Neural progenitor cell (in vitro differentiated cells): ENCODE results near the gene PRUNE2. TPM values are rescaled to one million over a fixed set of nuclear protein-coding genes. Genes with fewer than 3 reads are reported as not detected.

Experiments
- DNase-seq: peaks from one replicate; pipeline ENCODE4 v3.0.0-alpha.2; 2016; ENCODE audit warnings: low spot score
- H2AFZ ChIP-seq: fragments of 200-600 bp; sonication (generic); replicated peaks from 2 replicates; pipeline ENCODE4 v1.6.1; 2016; ENCODE audit warnings: antibody characterized with exemption
- H3F3A ChIP-seq: fragments of 200-600 bp; sonication (generic); 2 replicates; pipeline ENCODE4 v1.6.1; 2016; ENCODE audit warnings: antibody characterized with exemption, low read depth
- H3K27ac ChIP-seq: fragments of 200-600 bp; sonication (generic); 2 replicates; pipeline ENCODE4 v1.5.1; 2016; ENCODE audit warnings: mild to moderate bottlenecking
- H3K27me3 ChIP-seq: fragments of 200-600 bp; sonication (generic); 2 replicates; pipeline ENCODE4 v1.6.1; 2016; ENCODE audit warnings: mild to moderate bottlenecking, moderate library complexity
- H3K36me3 ChIP-seq: fragments of 200-600 bp; sonication (generic); 2 replicates; pipeline ENCODE4 v1.5.1; 2016
- H3K4me1 ChIP-seq: fragments of 200-600 bp; sonication (generic); 2 replicates; pipeline ENCODE4 v1.6.1; 2016; ENCODE audit warnings: mixed run types
- H3K4me2 ChIP-seq: fragments of 200-600 bp; sonication (generic); 2 replicates; pipeline ENCODE4 v1.6.1; 2016
- H3K4me3 ChIP-seq: fragments of 200-600 bp; sonication (generic); 2 replicates; pipeline ENCODE4 v1.5.1; 2016
- H3K79me2 ChIP-seq: fragments of 200-600 bp; sonication (generic); 2 replicates; pipeline ENCODE4 v1.6.1; 2016; ENCODE audit warnings: low read depth
- H3K9ac ChIP-seq: fragments of 200-600 bp; sonication (generic); 2 replicates; pipeline ENCODE4 v1.6.1; 2016
- H3K9me3 ChIP-seq: fragments of 200-600 bp; sonication (generic); 2 replicates; pipeline ENCODE4 v1.5.1; 2016; ENCODE audit warnings: low read depth
- H4K20me1 ChIP-seq: fragments of 200-600 bp; sonication (generic); 2 replicates; pipeline ENCODE4 v1.6.1; 2016; ENCODE audit warnings: low read depth
- H3K27ac Mint-ChIP-seq: 3 replicates; pipeline ENCODE4 v1.8.0; 2021; ENCODE audit warnings: mixed read lengths
- H3K27me3 Mint-ChIP-seq: 2 replicates; pipeline ENCODE4 v1.8.0; 2022; ENCODE audit warnings: low read depth, mild to moderate bottlenecking, inconsistent platforms, moderate library complexity, mixed read lengths; ENCODE audit not compliant: insufficient read depth
- H3K36me3 Mint-ChIP-seq: 3 replicates; pipeline ENCODE4 v1.8.0; 2021; ENCODE audit warnings: mixed read lengths
- H3K4me1 Mint-ChIP-seq: 3 replicates; pipeline ENCODE4 v1.8.0; 2021; ENCODE audit warnings: mixed read lengths
- H3K4me3 Mint-ChIP-seq: 3 replicates; pipeline ENCODE4 v1.8.0; 2021; ENCODE audit warnings: mild to moderate bottlenecking, moderate library complexity, mixed read lengths
- H3K9me3 Mint-ChIP-seq: 3 replicates; pipeline ENCODE4 v1.8.0; 2020; ENCODE audit warnings: mixed read lengths
- EZH2 ChIP-seq: fragments of 200-600 bp; sonication (generic); IDR thresholded peaks from 2 replicates; pipeline ENCODE4 v1.6.1; 2017; ENCODE audit warnings: antibody characterized with exemption, mild to moderate bottlenecking, moderate library complexity
- EZH2phosphoT487 ChIP-seq: fragments of 200-600 bp; sonication (generic); IDR thresholded peaks from 2 replicates; pipeline ENCODE4 v1.6.1; 2017; ENCODE audit warnings: antibody characterized with exemption
- total RNA-seq: library from RNA; depleted of rRNA; stranded (reverse); fragments of >200 nt; gene quantifications from 2 replicates; pipeline ENCODE4 v1.2.3, GENCODE V29; 2015; ENCODE audit warnings: low replicate concordance
- TF ChIP-seq, protein P1 (sequence below): fragments of 200-600 bp; sonication (generic); IDR thresholded peaks from 2 replicates; pipeline ENCODE4 v1.5.1; 2017; ENCODE audit warnings: antibody characterized with exemption, mild to moderate bottlenecking

The PRUNE2 gene
- total RNA-seq, 1 donor from 2014 or later = 28.2 TPM

DNA sequence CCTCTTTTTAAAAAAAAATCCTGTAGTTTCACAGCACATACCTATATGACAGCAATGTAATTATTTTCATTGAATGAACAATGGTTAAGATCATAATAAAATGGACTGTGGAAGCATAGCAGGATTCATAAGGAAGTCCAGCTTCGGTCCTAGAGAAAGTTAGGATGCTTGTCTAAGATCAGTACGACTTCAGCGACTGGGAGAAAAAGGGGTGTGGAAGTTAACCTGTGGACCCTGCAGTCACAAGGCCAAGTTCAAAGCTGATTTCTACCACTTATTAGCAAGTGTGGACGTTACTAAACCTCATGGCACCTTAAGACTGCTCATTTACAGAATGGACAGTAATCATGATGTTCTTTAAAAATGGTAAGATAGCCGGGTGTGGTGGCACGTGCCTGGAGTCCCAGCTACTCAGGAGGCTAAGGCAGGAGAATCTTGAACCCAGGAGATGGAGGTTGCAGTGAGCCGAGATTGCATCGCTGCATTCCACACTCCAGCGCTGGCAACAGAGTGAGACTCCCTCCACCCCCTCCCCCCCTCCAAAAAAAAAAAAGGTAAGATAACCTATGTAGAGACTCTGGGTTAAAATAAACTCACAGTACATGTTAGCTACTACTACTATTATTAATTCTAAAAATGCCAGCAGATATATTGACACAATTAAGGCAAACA, 213.3 kb downstream of the PRUNE2 start:
- H3K4me2 ChIP-seq = peak overlapping the region; percentile 77
- no peak overlapping the region for H3K4me3 ChIP-seq
- H3K27ac Mint-ChIP-seq = no peak overlapping the region
- no peaks in the 10 kb centered on the region for H4K20me1 ChIP-seq
- H3K4me1 Mint-ChIP-seq = peaks cover 38% of the 10 kb centered on the region
- no peak for DNase-seq
- H3K27me3 ChIP-seq = no peaks in the 10 kb centered on the region
- peak overlapping the region; percentile 88 for H3K4me3 Mint-ChIP-seq
- no peaks in the 10 kb centered on the region for H3K36me3 ChIP-seq
- no peaks in the 10 kb centered on the region for H3K9me3 ChIP-seq
- H3K9ac ChIP-seq = no peak overlapping the region
- H2AFZ ChIP-seq = peak overlapping the region; percentile 100
- H3K9me3 Mint-ChIP-seq = peaks cover 2% of the 10 kb centered on the region
- H3K4me1 ChIP-seq = peaks cover 37% of the 10 kb centered on the region
- no peak overlapping the region for H3K27ac ChIP-seq
- H3F3A ChIP-seq = no peaks in the 10 kb centered on the region
- H3K79me2 ChIP-seq = no peaks in the 10 kb centered on the region
- H3K27me3 Mint-ChIP-seq = peaks cover 2% of the 10 kb centered on the region
- H3K36me3 Mint-ChIP-seq = peaks cover 4% of the 10 kb centered on the region
- TF ChIP-seq EZH2phosphoT487 (no peak), EZH2 (no peak)
- TF ChIP-seq, protein P1, sequence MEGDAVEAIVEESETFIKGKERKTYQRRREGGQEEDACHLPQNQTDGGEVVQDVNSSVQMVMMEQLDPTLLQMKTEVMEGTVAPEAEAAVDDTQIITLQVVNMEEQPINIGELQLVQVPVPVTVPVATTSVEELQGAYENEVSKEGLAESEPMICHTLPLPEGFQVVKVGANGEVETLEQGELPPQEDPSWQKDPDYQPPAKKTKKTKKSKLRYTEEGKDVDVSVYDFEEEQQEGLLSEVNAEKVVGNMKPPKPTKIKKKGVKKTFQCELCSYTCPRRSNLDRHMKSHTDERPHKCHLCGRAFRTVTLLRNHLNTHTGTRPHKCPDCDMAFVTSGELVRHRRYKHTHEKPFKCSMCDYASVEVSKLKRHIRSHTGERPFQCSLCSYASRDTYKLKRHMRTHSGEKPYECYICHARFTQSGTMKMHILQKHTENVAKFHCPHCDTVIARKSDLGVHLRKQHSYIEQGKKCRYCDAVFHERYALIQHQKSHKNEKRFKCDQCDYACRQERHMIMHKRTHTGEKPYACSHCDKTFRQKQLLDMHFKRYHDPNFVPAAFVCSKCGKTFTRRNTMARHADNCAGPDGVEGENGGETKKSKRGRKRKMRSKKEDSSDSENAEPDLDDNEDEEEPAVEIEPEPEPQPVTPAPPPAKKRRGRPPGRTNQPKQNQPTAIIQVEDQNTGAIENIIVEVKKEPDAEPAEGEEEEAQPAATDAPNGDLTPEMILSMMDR = no peak

DNA sequence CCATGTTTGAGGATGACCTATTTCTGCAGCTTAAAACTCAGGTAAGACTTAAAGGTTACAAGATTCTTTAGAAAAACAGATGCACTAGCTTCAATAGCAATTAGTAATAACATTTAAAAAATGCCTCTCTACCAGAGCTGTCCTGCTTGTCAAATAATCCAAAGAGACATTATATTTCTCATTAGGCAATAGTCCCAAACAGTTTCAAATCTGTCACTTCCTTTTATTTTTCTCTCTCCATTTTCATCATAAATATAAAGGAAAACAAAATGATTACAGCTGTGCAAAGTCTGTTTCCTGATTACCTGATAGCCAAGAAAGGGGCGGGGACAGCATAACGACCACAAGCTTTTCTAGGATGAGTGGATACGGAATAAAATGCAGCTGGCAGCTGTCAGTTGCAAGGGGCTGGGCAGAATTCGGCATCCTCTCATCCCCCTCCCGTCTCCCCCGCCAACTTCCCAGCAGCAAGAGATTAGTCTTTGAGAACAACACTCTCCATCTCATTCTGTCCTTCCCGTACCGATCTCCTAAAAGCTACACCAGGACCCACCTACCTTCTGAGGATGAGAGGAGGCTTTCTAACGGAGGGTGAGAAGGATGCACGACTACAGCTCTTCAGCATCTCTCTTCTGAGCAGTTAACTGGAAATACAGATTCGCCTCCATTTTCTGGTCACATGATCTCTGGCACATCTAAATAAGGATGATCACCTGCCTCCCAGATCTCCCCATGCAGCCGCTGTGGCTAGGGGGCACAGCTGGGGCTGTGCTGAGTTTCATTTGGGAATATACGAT, 214.2 kb downstream of the PRUNE2 start:
- peak overlapping the region; percentile 88 for H3K4me3 Mint-ChIP-seq
- H3K27ac Mint-ChIP-seq = peak overlapping the region; percentile 93
- TF ChIP-seq, protein P1 = no peak
- TF ChIP-seq EZH2phosphoT487 (no peak), EZH2 (no peak)
- peaks cover under 1% of the 10 kb centered on the region for H3K9me3 Mint-ChIP-seq
- Histone ChIP-seq H3K9me3 (no peaks in the 10 kb centered on the region), H2AFZ (peak overlapping the region; percentile 100), H3K9ac (no peak overlapping the region), H3K79me2 (no peaks in the 10 kb centered on the region), H3K4me2 (peak overlapping the region; percentile 77), H3K4me1 (peaks cover 37% of the 10 kb centered on the region), H3K27ac (no peak overlapping the region), H3K27me3 (no peaks in the 10 kb centered on the region), H3F3A (no peaks in the 10 kb centered on the region), H3K36me3 (no peaks in the 10 kb centered on the region), H3K4me3 (peak overlapping the region; percentile 49), H4K20me1 (no peaks in the 10 kb centered on the region)
- peak; percentile 39 for DNase-seq
- peaks cover 2% of the 10 kb centered on the region for H3K36me3 Mint-ChIP-seq
- H3K27me3 Mint-ChIP-seq = no peaks in the 10 kb centered on the region
- H3K4me1 Mint-ChIP-seq = peaks cover 38% of the 10 kb centered on the region

DNA sequence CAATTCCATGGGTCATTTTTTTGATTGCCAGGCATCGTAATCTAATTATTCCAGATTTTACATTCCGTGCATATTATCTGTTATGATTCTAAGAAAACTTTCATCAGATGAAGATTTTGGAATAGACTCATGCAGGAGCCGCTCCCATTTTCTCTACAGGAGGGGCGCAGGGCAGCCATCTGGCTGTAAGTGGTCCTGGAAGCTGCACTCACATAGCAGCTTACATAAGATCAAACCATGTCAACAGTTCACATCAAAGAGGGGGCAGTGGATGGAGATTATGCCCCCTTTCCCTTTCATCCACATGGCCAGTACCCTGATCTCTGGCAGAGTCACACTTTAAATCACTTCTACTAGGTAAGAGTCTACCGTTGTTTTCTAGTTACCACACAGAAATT, 214.9 kb downstream of the PRUNE2 start:
- Histone ChIP-seq H3K4me1 (peaks cover 37% of the 10 kb centered on the region), H3K9ac (no peak overlapping the region), H3K4me2 (peak overlapping the region; percentile 77), H3K4me3 (peak overlapping the region; percentile 49), H3K36me3 (no peaks in the 10 kb centered on the region), H4K20me1 (no peaks in the 10 kb centered on the region), H3F3A (no peaks in the 10 kb centered on the region), H2AFZ (no peak overlapping the region), H3K27me3 (no peaks in the 10 kb centered on the region), H3K79me2 (no peaks in the 10 kb centered on the region), H3K27ac (no peak overlapping the region), H3K9me3 (no peaks in the 10 kb centered on the region)
- Mint-ChIP-seq H3K36me3 (peaks cover 2% of the 10 kb centered on the region), H3K4me3 (peak overlapping the region; percentile 88), H3K4me1 (peaks cover 38% of the 10 kb centered on the region), H3K27ac (peak overlapping the region; percentile 32), H3K9me3 (no peaks in the 10 kb centered on the region), H3K27me3 (no peaks in the 10 kb centered on the region)
- TF ChIP-seq, protein P1 = no peak
- TF ChIP-seq EZH2phosphoT487 (no peak), EZH2 (no peak)
- DNase-seq = no peak
